T47D (cell line): ENCODE results near the gene ITGA4.

Experiments
- DNase-seq, 2 experiments: peaks; one replicate each; pipeline versions ENCODE4 v3.0.0 to v3.0.0-alpha.2; 2011 to 2012; ENCODE audit warnings: low read depth in 1 of 2, low spot score in 1 of 2
- JUND ChIP-seq: IDR thresholded peaks from 2 replicates; pipeline ENCODE4 v1.6.1; 2012; ENCODE audit warnings: low read depth
- in situ Hi-C: cut with HindIII; loops from 2 replicates; pipeline ENCODE4 v1.10.0; 2016; ENCODE audit warnings: low sequenced_read_pairs, low pct_unique_long_range_greater_than_20kb

The ITGA4 gene

DNA sequence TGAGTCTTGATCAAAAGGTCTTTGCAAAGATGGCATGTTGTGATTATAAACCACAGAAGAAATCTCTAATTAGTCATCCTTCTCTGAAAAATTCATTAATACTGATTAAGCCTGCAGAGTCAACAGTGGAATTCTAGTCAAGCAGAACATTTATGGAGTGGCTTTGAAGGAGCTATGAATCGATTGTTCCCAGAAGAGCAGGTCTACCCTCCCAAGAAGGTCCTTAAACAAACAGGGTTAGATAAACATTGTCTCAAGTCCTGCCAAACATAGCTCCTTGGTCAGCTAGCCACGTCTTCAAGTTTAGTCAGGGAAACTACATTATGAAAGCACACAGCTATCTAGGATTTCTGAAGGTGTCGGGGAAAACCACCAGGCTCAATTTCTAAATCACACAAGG is 88.9 kb downstream of the ITGA4 start:
- DNase-seq, result peak in 1 of 2 experiments; percentile 5
- in situ Hi-C loops, result no loop called here
- TF ChIP-seq JUND, result no peak

DNA sequence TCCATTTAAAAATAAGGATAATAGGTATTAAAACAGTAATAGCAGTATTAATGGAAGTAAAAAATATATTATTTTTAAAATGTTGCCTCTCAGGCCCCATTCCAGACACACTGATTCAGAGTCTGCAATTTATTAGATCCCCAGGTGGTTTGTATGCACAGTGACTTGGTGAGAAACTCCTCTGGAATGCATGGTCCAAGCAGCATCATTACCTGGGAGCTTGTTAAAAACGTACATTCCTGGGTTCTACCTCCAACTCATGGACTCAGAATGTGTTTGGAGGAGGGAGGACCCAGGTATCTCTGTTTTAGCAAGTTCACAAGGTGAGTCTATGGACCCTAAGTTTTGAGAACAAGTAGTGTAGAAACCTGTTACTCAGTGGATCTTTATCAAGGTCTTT is 95.6 kb downstream of the ITGA4 start:
- in situ Hi-C loops, result no loop called here
- TF ChIP-seq JUND, result no peak
- no peak for DNase-seq

DNA sequence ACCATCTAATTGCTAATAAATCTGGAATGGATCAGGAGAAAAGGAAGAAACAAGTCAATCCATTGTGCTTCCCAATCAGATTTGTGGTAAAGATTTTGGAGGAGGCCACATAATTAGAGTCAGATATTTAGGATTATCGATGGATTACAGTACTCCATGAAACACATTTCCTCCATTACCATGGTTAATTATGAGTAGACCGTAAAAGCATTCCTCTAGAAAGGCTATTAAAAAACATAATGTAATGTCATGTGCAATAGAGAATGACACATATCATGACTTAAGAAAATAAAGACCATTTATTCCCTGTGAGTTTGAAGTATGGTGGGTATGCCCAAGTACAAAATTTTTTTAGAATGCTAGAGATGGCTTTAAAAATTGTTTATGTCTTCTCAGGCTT is 96.1 kb downstream of the ITGA4 start:
- in situ Hi-C loops, result no loop called here
- TF ChIP-seq JUND, result no peak

DNA sequence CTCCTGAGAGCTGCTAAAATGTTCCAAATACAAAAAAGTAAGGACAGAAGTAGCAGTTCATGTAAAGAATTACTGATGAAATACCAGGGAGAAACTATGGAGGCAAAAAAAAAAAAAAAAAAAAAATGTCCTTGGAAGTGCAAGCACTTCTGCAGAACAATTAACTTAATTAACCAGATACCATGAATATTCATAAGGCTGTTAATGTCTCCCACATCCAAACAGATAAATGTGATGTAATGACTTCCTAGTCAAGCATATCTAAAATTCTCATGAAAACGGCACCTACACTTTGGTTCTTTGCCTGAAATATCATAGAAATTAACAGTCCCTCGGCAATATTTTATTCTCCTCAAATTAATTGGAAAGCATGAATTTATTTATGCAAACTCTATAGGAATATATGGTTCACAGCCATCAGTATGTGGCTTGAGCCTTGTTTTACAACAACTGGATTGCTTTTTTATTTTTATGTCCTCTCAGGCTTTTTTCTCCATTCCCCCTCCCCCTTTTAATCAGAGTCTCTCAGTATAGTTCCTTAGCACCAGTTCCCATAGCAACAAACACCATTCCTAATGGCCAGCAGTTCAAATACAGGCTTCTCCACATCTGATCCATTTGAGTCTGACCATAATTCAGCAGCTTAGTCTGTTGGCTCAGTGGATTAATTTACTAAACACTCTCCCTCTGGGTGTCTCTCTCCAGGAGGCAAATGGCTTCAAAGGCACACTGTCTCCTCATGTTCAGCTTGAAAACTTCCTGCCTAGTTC is 97.1 kb downstream of the ITGA4 start:
- TF ChIP-seq JUND, result no peak
- in situ Hi-C loops, result no loop called here
- no peak for DNase-seq

More for the DNA sequence above, 96.1 kb downstream of the ITGA4 start:
- no peak for DNase-seq

DNA sequence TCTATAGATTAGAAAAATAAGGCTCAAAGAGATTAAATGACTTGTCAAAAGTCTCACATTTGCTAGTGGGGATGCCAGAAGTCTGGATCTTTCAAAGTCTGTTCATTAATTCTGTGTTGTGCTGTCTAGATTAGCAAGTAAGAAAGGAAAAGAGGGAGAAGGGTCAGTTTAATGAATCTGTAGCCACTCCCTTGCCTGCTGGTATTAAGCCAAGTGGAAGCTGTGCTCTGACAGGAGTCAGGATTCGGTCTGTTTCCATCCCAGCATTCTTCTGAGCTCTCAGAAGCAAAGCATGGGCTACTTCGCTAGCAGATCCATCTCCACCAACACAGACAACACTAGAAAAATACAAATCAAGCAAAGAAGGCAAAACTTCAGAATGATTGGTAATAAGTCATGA is 101.2 kb downstream of the ITGA4 start:
- no peak for DNase-seq
- no peak for TF ChIP-seq JUND
- in situ Hi-C loops, result no loop called here

DNA sequence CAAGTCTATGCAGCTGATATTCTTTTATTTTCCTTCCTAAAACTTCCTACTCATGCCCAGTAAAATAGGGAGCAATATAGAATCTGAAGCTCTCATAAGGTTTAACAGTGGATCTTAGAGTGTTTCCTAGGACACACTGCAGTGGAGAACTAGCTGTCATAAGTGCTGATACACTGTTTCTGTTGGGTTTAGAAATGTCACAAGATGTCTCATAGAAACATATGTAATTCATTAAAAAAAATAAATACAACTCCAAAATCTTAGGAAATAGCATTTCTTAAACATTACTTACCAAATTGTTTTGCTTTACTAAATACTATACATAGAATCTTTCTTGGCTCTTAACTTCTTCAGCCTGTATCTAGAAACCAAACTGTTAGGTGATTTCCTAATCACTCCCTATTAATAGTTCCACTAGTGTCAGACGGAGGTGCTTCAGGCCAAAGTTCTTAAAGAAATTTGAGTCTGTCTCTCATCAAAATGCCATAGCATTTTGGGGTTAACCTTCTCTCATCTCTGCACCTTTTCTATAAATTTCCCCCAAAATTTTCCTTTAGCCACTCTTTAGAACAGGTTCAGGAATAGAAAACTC is 106.0 kb downstream of the ITGA4 start:
- no peak for DNase-seq
- in situ Hi-C loops, result no loop called here
- no peak for TF ChIP-seq JUND

DNA sequence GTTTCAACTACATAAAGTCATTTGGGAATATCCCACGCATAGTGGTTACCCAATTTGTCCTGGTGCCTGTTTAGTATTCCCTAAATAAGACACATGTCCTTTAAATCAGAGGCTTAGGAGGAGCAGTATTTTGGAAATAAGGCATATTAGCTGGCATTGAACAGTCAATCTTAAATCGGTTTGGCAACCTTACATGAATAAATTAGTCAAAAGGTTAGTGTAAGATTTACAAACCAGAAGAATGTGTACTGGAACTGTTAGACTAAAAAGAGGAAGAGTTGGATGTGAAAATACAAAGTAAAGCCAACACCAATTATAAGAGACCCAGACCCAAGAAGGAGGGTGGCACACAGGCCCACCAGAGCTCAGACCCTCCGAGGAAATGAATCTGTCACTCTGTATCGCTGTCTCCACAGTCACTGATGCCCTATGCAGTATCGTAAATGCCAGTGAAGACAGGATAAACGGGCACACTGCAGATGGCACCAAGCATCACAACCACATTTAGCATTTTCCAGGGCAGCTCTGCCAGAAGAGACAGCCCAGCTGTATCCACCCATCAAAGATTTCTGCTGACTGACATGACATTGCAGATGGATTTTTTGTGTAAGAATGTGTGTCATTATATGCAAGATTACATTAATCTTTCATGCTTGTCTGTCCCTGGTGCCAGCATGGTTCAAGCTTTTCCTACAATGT is 109.3 kb downstream of the ITGA4 start:
- TF ChIP-seq JUND, result no peak
- in situ Hi-C loops, result no loop called here

DNA sequence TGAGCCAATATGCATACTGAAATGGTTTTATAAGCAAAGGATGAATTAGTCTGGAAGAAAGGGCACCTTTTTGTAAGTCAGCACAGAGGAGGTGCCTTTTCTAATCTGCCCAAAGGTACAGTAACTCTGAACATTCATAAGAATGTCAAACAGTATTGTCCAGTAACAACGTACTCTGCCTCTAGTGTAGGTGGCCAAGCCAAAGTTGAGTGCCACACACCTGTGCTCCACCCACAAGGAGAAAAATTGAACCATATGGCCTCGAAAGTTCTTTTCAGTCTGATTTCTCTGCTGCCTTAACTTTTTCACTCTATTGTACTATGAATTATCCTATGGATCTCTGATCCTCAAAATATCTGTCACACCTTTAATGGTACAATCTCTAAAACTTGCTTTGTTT is 112.9 kb downstream of the ITGA4 start:
- no peak for TF ChIP-seq JUND
- in situ Hi-C loops, result no loop called here
- DNase-seq, result no peak

More for the DNA sequence above, 109.3 kb downstream of the ITGA4 start:
- DNase-seq, result no peak

DNA sequence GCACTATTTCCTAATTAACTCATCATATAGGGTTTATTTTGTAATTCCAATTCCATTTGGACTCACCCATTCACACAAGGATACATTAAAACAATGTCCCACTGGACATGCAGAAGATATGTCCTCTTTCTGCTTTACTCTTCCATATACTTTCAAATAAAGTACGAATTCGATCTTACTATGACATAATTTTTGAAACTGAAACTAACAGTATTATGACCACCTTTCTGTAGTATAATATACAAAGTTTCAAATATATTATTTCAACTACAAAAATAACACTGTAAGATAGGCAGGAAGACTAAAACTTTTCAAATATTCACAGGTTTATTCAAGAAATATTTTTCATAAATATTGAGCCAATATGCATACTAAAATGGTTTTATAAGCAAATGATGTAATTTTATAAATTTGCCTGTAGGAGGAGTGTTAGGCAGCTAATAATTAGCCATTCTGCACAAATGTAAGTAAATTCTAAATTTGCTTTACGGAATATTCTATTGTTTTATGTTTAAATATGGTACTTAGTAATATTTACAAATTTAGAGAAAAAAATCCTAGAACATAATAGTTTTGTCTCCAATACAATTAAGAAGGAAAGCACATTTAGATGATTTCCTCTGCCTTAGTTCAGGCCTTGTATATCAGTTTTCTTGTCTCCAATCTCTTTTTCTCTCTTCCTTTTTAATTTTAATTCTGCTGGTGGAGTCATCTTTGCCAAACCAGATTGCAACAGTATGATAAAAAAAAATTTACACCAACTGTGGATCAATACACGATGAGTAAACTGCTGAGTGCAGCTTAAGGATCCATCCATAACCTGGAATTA is 113.9 kb downstream of the ITGA4 start:
- in situ Hi-C loops, result no loop called here
- DNase-seq, result peak in 1 of 2 experiments; percentile 6
- no peak for TF ChIP-seq JUND

DNA sequence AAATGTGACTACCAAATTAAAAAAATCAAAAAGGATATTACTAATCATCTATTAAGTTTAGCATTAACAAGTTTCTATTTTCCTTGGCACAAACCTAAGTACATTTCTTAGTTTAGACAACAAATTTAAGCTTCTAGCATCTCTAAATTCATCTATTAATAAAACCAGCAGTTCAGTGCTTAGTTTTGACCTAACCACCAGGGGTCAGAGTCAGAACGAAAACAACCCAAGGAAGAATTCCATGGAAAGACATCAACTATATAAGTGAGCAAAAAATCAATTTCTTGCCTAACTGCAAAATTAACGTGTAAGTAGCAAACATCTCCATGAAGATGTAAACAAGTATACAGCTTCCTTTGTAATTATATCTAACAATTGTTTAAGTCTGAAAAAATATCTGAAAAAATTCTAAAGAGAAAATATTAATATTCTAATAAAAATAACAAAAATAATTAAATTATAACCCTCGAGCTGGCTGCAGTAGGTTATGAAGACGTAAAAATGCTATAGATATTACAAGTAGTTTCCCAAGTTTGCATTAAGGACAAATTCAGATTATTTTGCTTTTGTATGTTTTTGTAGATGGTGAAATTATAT is 116.1 kb downstream of the ITGA4 start:
- in situ Hi-C loops, result no loop called here
- peak in 1 of 2 experiments; percentile 50 for DNase-seq
- no peak for TF ChIP-seq JUND

DNA sequence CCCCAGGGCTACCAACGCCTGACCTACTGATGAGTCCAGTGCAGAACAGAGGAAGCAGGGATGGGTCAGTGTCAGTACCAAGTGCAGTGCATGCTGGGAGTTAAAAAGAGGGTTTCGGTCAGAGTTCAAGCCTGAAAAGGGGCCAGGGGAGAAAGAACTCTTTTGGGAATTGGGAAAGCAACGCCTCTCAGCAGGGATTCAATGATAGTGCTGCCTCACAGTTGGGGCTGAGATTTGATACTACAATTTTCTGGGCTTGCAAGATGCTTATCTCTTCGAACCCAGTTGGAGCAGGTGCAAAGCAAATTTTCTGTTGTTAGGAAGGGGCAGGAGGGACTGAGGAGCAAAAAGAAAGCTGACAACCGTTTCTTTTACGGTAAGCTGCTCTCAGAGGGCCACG is 117.1 kb downstream of the ITGA4 start:
- in situ Hi-C loops, result no loop called here
- no peak for DNase-seq
- no peak for TF ChIP-seq JUND

DNA sequence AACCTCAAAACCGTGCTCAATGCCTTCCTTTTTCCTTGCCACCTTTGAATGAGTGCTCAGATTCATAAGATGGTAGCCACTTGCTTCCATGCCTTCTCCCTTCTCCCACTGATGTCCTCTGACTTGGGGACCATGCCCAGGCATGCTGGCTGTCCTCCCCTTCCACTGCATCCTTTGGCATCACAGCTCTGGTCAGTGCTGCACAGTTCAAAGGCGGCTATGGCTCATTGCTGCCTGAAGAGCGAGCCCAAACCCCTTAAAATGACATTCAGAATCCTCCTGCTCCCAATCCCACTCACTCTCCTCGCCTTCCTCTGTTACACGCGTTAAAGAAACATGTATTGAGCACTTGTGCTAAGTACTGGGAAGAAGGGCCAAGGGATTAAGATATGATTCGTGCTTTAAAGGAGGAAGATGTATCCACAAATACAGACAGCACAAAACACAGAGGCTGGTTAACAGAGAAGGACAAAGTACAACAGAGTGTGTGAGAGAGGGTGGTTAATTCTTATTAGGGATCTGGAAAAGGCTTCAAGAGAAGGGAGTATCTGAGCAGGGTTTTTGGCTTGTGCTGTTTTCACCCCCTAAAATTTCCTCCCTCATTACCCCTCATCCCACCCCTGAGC is 118.0 kb downstream of the ITGA4 start:
- TF ChIP-seq JUND, result no peak
- in situ Hi-C loops, result no loop called here
- DNase-seq, result no peak
